ENCODE measurements around the gene AMIGO2.
"Not testable (repeated sequence)": the region's sequence is repeated elsewhere in the genome, so short reads cannot be mapped to it uniquely, and the experiment has no call there.

AMIGO2 gene

DNA sequence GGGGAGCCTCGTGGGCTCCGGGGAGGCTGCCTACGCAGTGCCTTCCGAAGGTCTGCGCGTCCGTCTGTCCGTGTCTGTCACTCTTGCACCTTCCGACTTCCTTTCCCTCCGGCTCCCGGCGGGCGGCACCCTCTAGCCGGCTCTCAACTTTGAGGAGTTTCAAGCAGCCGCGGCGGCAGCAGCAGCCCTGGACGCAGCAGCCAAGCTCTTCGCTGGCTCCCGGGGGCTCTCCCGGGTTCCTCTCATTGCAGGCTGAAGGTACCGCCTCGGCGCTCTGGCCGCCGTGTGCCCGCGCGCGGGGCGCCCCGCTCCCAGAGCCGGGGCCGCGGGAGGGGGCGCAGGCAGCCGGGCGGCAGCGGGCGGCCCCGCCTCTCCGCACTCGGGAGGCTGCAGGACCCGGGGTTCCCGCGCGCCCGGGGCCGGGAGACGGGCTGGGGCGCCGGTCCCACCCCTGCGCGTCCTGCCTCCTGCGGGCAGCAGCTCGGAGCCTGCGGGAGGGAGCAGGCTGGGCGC is at the start of gene AMIGO2, which contains the start of gene PCED1B:
Gene AMIGO2 (minus strand): TSS at position 492 of the 513 bp plus-strand sequence. CDS start 957 bp downstream, outside the sequence.
Gene PCED1B (plus strand): TSS at position 154 of the 513 bp plus-strand sequence. CDS start 155,443 bp downstream, outside the sequence.
- peak; percentile 74 for DNase-seq

- DNase-seq, result no peak
Measured at GRCh38 chr12:47126246-47126645, 46.5 kb upstream of the AMIGO2 start.

- no peak for DNase-seq
Measured at GRCh38 chr12:47124451-47124850, 44.7 kb upstream of the AMIGO2 start.

DNA sequence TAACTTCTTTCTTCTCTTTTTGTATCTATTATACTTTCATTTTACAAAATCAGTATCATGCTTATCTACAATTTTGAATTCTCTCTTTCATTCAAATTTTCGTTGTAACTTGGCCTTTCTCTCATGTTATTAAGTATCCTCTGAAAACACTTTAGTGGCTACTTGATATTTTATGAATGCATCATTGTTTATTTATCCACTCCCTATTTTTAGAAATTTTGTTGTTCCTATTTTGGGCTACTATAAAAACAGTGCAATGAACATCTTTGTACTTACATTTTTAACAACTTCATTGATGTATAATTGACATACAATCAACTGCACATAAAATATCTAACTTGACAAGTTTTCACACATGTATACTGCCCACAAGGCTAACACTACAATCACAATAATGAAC is 44.0 kb upstream of the AMIGO2 start:
- no peak for DNase-seq

DNA sequence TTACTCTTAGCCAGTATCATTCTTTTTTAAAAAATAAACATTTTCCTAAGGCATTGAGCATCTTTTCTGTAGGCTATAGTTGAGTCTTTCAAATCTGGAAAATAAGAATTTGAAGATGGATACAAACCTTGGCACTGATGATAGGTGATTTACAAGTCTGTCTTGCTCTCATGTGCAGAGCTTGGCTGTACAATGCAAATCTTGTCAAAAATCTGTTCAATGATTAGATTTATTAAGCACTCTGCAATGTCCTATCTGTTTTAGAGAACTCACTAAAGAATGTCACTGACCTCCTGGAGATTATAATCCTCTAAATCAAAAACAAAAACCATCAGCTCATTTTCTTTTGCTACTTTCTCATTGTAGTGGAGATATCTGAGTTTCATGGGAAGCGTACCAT is 42.8 kb upstream of the AMIGO2 start:
- DNase-seq, result no peak

GRCh38 chr12:47121146-47121545 is 41.4 kb upstream of the AMIGO2 start:
- DNase-seq, result no peak

- DNase-seq, result no peak
Measured at GRCh38 chr12:47120736-47121135, 41.0 kb upstream of the AMIGO2 start.

- not testable (repeated sequence) for DNase-seq
Measured at GRCh38 chr12:47117305-47117704, 37.5 kb upstream of the AMIGO2 start.

- DNase-seq, result no peak
Measured at GRCh38 chr12:47114481-47114892, 34.7 kb upstream of the AMIGO2 start.

DNA sequence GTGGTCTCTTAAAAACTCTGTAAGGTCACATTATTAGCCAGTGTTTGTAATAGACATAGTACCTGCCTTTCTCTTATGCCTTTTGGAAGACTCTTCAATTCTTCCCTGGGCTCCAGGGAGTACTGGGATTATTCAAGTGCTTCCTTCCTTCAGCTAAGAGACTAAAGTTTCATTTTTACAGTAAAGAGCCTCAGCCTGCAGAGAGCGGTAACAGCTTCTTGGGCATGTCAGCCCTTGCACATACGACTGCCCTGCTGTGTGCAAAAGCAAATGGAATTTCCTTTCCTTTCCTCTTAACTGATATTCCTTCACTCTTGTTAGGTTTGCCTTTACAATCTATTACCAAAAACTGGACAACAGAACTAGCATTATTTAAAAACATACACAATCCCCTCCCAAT is 32.9 kb upstream of the AMIGO2 start:
- DNase-seq, result no peak

DNA sequence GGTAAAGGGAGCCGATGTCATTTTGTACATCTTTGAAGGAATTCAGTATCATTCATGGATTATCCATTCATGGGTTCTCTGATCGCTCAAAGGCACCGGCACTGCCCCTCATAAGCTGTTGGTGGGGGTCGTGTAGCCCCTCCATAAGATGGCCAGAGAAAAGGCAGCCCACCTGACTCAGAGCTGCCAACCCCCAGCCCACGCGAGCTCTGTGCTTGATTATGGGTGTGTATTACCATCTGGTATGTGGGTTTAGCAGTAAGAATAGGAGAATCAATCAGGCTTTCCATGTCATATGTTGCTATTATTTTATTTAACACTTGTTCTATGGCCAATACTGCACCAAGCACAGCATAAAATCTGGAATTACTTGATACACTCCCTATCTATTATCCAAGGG is 32.1 kb upstream of the AMIGO2 start:
- DNase-seq, result no peak

DNA sequence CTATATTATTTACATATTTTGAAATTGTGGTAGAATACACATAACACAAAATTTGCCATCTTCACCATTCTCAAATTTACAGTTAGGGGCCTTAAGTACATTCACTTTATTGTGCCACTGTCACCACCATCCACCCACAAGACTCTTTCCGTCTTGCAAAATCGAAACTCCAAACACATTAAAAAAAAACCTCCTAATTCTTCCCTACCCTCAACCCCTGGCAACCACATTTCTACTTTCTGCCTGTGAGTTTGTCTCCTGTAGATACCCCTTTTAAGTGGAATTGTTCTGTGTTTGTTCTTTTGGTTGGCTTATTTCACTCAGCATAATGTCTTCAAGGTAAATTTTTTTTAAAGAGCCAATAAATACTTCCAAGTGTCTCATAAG is 31.6 kb upstream of the AMIGO2 start:
- no peak for DNase-seq

DNA sequence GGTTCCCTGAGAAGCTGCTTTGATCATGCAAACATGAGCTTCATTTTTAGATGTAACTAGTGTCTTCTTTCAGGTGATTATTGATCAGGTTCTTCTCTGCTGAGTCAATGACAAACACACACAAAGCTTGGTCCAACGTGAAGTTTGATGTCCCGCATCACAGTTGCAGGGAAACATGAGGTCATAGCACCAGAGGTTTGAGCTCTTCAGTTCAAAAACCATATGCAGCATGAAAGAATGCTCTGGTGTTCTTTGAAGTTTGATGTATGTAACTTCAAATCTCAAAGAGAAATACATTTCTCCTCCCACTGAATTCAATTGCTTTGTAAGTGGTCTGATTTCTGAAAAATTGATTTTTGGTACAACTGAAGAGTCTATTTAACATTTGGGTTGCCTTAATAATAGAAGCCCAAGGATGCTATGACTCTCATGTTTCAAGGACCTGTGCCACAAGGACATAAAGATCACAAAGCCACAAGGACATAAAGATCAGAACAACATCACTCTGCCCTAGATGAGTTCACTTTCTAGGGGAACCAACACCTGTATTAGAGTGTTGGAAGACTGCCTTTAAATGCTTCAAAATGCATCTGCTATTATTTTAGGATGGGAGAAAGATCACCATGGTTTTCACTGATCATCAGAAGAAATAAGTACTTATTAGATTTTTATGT is 31.1 kb upstream of the AMIGO2 start:
- DNase-seq, result no peak

GRCh38 chr12:47110011-47110541 is 30.3 kb upstream of the AMIGO2 start:
- no peak for DNase-seq

- no peak for DNase-seq
Measured at GRCh38 chr12:47107926-47108325, 28.2 kb upstream of the AMIGO2 start.

DNA sequence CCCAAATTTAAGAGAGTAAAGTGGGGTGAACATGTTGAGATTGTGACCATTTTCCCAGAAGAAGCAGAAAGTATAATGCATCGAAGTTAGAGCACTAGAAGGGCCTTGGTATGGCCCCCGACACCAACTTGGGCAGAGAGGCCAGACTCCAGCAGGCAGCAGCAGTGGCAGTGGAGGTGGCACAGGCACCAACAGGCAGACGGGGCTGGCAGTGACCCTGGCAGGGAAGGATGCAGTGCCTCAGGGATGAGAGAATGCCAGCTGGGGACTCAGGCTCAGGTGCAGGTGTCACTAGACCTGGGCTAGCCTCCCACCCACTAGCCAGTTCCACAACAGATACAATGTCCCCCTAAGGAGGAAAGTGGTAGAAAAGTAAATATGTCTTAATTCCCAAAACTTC is 27.7 kb upstream of the AMIGO2 start:
- DNase-seq, result no peak

DNA sequence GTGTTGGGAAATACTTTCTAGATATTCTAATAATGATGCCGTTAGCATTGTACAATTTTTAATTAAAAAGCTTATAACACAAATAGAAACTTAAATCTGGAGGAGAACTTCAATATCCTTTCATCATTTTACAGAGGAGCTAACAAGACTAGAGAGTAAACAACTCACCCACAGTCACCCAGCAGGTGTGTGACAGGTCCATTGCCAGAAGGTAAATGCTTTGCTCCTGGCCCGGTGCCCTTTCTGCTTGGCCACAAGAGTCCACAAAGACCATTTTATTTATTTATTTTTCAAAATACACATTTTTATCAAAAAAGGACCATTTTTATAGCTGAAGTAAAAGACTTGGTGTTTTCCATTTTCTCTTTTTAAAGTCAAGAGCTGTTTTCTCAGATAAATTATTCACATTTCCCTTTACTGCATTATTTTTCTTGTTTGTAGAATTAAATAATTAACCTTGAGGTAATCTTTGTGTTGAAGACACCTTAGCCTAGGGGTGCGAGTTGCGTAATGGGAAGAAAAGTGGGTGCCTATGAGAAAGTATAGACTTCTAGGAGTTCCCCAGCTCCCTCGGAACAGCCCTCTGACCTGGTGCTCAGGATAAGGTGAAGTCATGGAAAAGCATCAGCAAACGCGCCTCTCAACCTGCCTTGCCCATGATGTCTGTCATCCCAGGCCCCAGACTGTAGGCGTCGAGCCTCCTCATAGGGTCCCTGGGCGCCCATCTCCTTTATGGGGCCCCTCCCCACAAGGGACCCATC is 26.3 kb upstream of the AMIGO2 start:
- DNase-seq, result no peak

DNA sequence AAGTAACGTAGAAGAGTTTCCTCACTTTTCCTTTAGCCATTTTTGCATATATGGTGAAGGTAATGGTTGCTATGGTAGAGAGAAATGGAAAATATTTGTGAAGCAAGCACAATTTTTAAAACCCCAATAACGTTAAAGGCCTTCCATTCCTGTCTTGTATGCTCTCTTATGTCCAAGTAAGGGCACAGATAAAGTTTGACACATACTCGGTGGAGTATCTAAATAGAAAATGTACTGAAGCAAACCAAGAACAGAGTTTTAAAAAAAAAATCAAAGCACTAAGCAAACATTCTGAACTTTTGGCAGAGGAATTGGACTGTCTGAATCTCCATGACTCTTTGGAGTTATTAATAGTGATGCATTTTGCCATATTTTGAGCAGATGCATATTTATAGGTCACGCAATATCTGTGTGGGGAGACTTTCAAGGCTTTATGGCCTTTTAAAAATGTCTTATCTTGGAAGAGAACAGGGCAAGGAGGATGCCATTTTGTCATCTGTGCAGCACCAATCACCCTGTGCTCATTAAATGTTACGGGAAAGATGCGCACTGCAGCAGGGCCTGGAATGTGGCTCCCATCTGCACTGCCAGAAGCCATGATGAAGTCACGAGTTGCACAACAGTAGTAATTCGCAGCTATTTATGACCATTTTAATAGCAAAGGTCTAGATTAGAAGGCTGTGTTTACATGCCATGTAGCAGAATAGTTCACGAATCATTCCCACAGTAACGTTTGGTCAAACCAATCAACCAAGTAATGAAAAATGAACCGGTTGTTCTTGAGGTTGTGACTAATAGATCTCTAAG is 23.3 kb upstream of the AMIGO2 start:
- no peak for DNase-seq

DNA sequence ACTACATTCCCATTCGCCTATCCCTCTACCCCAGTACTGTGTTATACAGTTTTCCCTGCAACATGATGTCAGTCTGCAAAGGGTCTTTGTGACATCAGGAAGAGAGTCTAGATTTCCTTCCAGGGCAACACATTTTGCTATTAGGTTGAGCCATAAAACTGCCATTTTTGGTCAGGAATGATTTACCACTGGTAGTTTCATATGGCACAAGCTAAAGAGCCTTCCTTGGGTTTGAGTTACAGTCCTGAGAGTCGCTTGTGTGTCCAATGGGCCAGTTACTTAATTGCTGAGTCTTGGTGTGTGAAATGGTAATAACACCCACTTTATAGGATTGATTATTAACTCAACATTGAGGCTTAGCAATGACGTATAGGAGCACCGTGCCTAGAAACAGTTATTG is 22.6 kb upstream of the AMIGO2 start:
- DNase-seq, result no peak

DNA sequence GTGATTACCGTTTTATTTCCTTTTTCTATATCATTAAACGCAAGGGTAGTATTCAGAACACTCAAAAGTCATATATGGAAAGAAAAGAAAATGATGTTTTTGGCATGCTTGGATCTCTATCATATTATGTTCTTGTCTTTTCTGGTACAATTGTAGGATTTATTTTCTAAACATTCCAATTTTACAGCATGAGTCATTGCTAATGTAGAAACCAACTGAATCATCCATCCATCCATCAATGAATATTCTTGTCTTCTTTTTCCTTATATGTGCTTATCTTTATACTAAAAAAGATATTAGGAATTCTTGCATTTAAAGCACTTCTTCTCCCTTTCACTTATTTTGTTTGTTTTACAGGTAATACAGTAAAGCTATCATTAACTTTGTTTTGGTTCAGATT is 20.4 kb upstream of the AMIGO2 start:
- no peak for DNase-seq

- DNase-seq, result no peak
Measured at GRCh38 chr12:47099610-47100009, 19.9 kb upstream of the AMIGO2 start.

DNA sequence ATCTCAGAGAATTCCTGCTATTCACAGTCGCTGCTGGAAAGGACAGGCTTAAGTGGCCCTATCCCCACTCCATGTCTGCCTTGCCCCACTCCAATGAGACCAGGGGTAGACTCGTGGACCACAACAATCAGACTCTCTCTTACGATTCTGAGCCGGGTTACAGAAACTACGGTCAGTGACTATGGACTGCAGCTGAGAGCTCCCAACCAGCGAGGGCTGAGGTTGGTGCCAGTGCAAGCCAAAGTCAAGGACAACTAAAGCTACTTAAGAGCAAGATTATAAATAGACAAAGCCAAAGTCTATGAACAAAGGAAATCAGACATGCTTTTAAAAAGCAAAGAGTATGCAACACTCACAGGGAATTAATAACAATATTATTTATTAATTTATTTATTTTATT is 18.3 kb upstream of the AMIGO2 start:
- no peak for DNase-seq

DNA sequence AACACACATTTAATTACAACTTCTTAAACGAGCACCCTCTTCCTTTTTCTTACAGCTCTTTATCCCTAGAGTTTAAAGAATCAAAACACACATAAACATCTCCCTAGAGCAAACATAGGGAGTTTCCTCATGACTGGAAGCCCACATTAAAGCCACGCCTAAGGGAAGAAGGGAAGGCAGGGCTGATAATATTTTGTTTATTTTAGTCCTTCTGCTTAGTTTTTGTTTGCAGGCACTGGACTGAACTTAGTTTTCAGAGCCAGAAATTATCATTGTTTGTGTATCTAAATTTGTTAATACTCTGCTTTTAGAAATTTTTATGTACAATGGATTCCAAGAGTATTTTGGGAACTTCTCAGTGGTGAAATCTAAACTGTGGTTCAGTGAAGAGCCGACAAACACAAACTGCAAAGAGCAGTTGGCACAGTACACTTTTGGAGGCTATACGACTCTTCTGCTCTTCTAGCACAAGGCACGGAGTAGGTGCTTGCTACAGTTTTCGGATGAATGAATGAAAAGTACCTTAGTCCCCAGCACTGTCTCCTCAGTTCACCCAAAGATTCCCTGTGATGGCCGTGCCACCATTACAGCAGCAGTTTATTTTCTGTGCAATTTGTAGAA is 17.6 kb upstream of the AMIGO2 start:
- no peak for DNase-seq
